ENCODE measurements around the gene CFHR5. TPM values are rescaled to one million over a fixed set of nuclear protein-coding genes. Genes with fewer than 3 reads are reported as not detected.

Gene CFHR5
- total RNA-seq, 1 donor from 2014 or later, result not detected

DNA sequence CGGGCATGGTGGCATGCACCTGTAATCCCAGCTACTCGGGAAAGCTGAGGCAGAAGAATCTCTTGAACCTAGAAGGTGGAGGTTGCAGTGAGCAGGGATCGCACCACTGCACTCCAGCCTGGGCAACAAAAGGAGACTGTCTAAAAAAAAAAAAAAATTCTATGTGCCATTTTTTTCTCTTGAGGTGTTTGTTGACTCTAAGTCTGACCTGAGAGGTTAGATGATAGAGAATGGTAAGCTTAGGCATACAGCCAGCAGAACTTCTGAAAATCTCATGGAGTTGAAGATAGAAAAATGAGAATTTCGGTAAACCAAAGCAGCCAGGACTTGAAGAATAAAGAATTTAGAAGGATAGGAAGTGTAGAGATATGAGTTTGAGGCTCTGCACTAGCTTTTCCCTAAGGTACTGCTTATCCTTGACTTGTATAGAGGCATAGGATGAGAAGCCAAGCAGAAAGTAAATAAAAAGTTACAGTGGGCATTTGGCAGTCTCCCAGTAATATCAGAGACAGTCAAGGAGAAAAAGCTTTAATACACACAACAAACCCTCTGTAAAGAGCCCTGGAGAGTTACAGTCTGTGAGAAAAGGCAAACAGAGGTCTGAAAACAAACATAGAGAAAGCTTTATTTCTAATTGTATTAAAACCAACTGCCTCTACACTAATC is 65.5 kb downstream of the CFHR5 start:
- Histone ChIP-seq H3K4me1 (no peaks in the 10 kb centered on the region), H3K9me3 (replicated peaks) (peaks cover 11% of the 10 kb centered on the region), H3K27me3 (ENCODE audit: low read depth) (no peaks in the 10 kb centered on the region), H3K27ac (replicated peaks) (no peak overlapping the region), H3K36me3 (no peaks in the 10 kb centered on the region), H3K4me3 (no peak overlapping the region)
- no peak for DNase-seq
- TF ChIP-seq, protein P1, sequence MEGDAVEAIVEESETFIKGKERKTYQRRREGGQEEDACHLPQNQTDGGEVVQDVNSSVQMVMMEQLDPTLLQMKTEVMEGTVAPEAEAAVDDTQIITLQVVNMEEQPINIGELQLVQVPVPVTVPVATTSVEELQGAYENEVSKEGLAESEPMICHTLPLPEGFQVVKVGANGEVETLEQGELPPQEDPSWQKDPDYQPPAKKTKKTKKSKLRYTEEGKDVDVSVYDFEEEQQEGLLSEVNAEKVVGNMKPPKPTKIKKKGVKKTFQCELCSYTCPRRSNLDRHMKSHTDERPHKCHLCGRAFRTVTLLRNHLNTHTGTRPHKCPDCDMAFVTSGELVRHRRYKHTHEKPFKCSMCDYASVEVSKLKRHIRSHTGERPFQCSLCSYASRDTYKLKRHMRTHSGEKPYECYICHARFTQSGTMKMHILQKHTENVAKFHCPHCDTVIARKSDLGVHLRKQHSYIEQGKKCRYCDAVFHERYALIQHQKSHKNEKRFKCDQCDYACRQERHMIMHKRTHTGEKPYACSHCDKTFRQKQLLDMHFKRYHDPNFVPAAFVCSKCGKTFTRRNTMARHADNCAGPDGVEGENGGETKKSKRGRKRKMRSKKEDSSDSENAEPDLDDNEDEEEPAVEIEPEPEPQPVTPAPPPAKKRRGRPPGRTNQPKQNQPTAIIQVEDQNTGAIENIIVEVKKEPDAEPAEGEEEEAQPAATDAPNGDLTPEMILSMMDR (IDR thresholded peaks at IDR 0.05; ENCODE audit: borderline replicate concordance), result no peak
- intact Hi-C loops (cut with micrococcal nuclease), result no loop called here

GRCh38 chr1:197049100-197049499 is 71.7 kb downstream of the CFHR5 start:
- intact Hi-C loops (cut with micrococcal nuclease), result no loop called here
- H3K4me1 ChIP-seq, result no peaks in the 10 kb centered on the region
- no peak overlapping the region for H3K4me3 ChIP-seq

More at GRCh38 chr1:197049100-197049499, 71.7 kb downstream of the CFHR5 start:
- no peak overlapping the region for H3K27ac ChIP-seq (replicated peaks)
- H3K9me3 ChIP-seq (replicated peaks), result peaks cover 11% of the 10 kb centered on the region
- no peaks in the 10 kb centered on the region for H3K27me3 ChIP-seq (ENCODE audit: low read depth)
- H3K36me3 ChIP-seq, result no peaks in the 10 kb centered on the region
- TF ChIP-seq, protein P1 (IDR thresholded peaks at IDR 0.05; ENCODE audit: borderline replicate concordance), result no peak
- DNase-seq, result no peak

Other genes starting within 250 kb of the CFHR5 start
- not detected for gene CFHR3, start 202.7 kb upstream of the CFHR5 start, total RNA-seq
- gene CFHR1, start 157.8 kb upstream of the CFHR5 start, total RNA-seq, result not detected
- not detected for gene CFHR4, start 89.5 kb upstream of the CFHR5 start, total RNA-seq
- gene CFHR2, start 33.8 kb upstream of the CFHR5 start, total RNA-seq, result not detected
- gene F13B, start 89.7 kb downstream of the CFHR5 start, total RNA-seq, result not detected
- gene ASPM, start 169.1 kb downstream of the CFHR5 start, total RNA-seq, result 0.44 TPM
- 9.5 TPM for gene ZBTB41, start 223.7 kb downstream of the CFHR5 start, total RNA-seq